ENCODE measurements around the gene ADCY2. TPM values are rescaled to one million over a fixed set of nuclear protein-coding genes. Genes with fewer than 3 reads are reported as not detected.

The ADCY2 gene
- total RNA-seq, 1 experiment from 2014 or later: 31.3 TPM

DNA sequence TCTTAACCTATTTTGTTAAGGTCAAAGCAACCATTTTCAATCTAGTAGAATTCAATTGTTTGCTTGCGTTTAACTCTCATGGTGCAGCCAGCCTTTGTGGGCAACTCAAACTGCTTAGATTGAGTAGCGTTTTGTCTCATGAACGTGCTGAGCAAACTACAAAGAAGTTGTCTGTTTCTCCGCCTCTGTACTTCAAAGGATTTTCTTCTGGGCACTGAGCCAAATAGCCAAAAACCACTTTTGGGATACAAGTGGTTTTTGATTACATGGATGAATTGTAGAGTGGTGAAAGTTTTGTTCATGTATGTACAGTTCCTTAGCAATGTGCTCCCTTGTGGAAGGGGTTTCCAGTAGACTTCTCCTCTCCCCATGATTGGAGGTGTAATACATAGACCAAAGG lies 332.1 kb downstream of the ADCY2 start:
- Histone ChIP-seq H3K14ac (ENCODE audit: insufficient read depth, low read length) (no peak overlapping the region), H3K79me2 (ENCODE audit: insufficient read depth, low read length) (no peaks in the 10 kb centered on the region), H3K27ac (ENCODE audit: insufficient read length, low read depth, low read length) (no peak overlapping the region), H3K4me2 (ENCODE audit: insufficient read depth, insufficient read length, low read length) (no peak overlapping the region), H3K18ac (ENCODE audit: insufficient read length, low read depth, low read length) (no peak overlapping the region), H2AFZ (ENCODE audit: low read length) (no peak overlapping the region), H2BK5ac (ENCODE audit: insufficient read length, low read length) (no peak overlapping the region), H3K4ac (ENCODE audit: low read depth, low read length) (no peak overlapping the region), H4K5ac (ENCODE audit: insufficient read length, low read depth, low read length) (no peak overlapping the region), H2BK12ac (ENCODE audit: insufficient read length, low read depth, low read length) (no peak overlapping the region), H4K8ac (replicated peaks; ENCODE audit: insufficient read length, low read depth, low read length) (no peak overlapping the region), H3K9me3 (ENCODE audit: control insufficient read depth, low read depth, low read length) (no peaks in the 10 kb centered on the region), H3K23me2 (ENCODE audit: insufficient read length, low read depth, low read length, poor library complexity, severe bottlenecking) (no peaks in the 10 kb centered on the region), H3K79me1 (ENCODE audit: insufficient read depth, low read depth, low read length, poor library complexity, severe bottlenecking) (no peaks in the 10 kb centered on the region), H4K91ac (ENCODE audit: insufficient read length, low read depth, low read length) (no peak overlapping the region), H3K9ac (ENCODE audit: extremely low read depth, insufficient read length, low read length) (no peak overlapping the region), H2AK5ac (ENCODE audit: insufficient read length, low read length) (no peak overlapping the region), H3K23ac (ENCODE audit: insufficient read length, low read depth, low read length) (no peak overlapping the region), H2BK120ac (ENCODE audit: low read depth, low read length, poor library complexity, severe bottlenecking) (no peak overlapping the region), H4K20me1 (ENCODE audit: control insufficient read depth, insufficient read depth, insufficient read length) (no peaks in the 10 kb centered on the region), H3K4me1 (ENCODE audit: insufficient read depth, low read length) (no peaks in the 10 kb centered on the region), H2BK15ac (ENCODE audit: low read depth, low read length) (no peak overlapping the region), H2BK20ac (ENCODE audit: low read depth, low read length, poor library complexity, severe bottlenecking) (no peak overlapping the region), H3T11ph (ENCODE audit: low read length) (no peak overlapping the region), H3K56ac (ENCODE audit: insufficient read length, low read depth, low read length) (no peak overlapping the region), H3K27me3 (ENCODE audit: insufficient read depth, low read length) (no peaks in the 10 kb centered on the region)
- no peaks in the 10 kb centered on the region for H3K4me1 Mint-ChIP-seq
- no peak overlapping the region for H3K4me3 Mint-ChIP-seq
- TF ChIP-seq, protein P1, sequence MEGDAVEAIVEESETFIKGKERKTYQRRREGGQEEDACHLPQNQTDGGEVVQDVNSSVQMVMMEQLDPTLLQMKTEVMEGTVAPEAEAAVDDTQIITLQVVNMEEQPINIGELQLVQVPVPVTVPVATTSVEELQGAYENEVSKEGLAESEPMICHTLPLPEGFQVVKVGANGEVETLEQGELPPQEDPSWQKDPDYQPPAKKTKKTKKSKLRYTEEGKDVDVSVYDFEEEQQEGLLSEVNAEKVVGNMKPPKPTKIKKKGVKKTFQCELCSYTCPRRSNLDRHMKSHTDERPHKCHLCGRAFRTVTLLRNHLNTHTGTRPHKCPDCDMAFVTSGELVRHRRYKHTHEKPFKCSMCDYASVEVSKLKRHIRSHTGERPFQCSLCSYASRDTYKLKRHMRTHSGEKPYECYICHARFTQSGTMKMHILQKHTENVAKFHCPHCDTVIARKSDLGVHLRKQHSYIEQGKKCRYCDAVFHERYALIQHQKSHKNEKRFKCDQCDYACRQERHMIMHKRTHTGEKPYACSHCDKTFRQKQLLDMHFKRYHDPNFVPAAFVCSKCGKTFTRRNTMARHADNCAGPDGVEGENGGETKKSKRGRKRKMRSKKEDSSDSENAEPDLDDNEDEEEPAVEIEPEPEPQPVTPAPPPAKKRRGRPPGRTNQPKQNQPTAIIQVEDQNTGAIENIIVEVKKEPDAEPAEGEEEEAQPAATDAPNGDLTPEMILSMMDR (conservative IDR thresholded peaks at IDR 0.05): no peak
- H3K27me3 Mint-ChIP-seq (ENCODE audit: low read depth): no peaks in the 10 kb centered on the region
- H3K36me3 Mint-ChIP-seq (ENCODE audit: insufficient read depth in 1 of 3, low read depth in 3 of 3): peaks cover 0 to 2% (median 0%) of the 10 kb centered on the region in 3 experiments; a peak in 3 of 7 replicates
- DNase-seq: no peak
- no CpG with 5 or more reads among the region's 4 CpGs for WGBS (ENCODE audit: extremely low coverage, insufficient read length, low lambda C conversion rate)
- H3K9me3 Mint-ChIP-seq: no peaks in the 10 kb centered on the region
- no peak overlapping the region for H3K27ac Mint-ChIP-seq

All from H9 (cell line).